Germinal center (tissue), 1 donor: Measurements from ENCODE around the gene EMILIN2.
A peak's percentile ranks its signal among the peaks of the same experiment; 100 is the strongest.
"Not testable (repeated sequence)": the region's sequence is repeated elsewhere in the genome, so short reads cannot be mapped to it uniquely, and the experiment has no call there.

ENCODE experiments used
- DNase-seq: peaks from one replicate; pipeline ENCODE4 v3.0.0; 2012; ENCODE audit warnings: mixed read lengths, low spot score

EMILIN2 gene

GRCh38 chr18:2846636-2847316 lies at the start of gene EMILIN2:
EMILIN2 (plus strand) TSS chr18:2847006; CDS start chr18:2847189, 183 bp downstream.
- peak; percentile 83 for DNase-seq

GRCh38 chr18:2797951-2798350 lies 48.9 kb upstream of the EMILIN2 start:
- DNase-seq = no peak

GRCh38 chr18:2799369-2799768 lies 47.4 kb upstream of the EMILIN2 start:
- DNase-seq = no peak

GRCh38 chr18:2805970-2806943 lies 40.5 kb upstream of the EMILIN2 start:
- no peak for DNase-seq

GRCh38 chr18:2808640-2809039 lies 38.2 kb upstream of the EMILIN2 start:
- DNase-seq = not testable (repeated sequence)

- not testable (repeated sequence) for DNase-seq
Measured at GRCh38 chr18:2809666-2810183, 37.1 kb upstream of the EMILIN2 start.

- DNase-seq = no peak
Measured at GRCh38 chr18:2811416-2811815, 35.4 kb upstream of the EMILIN2 start.

- no peak for DNase-seq
Measured at GRCh38 chr18:2814928-2815327, 31.9 kb upstream of the EMILIN2 start.

- no peak for DNase-seq
Measured at GRCh38 chr18:2818281-2818680, 28.5 kb upstream of the EMILIN2 start.

- DNase-seq = no peak
Measured at GRCh38 chr18:2821695-2822094, 25.1 kb upstream of the EMILIN2 start.

GRCh38 chr18:2822213-2822921 lies 24.4 kb upstream of the EMILIN2 start:
- no peak for DNase-seq

GRCh38 chr18:2823202-2823601 lies 23.6 kb upstream of the EMILIN2 start:
- no peak for DNase-seq

GRCh38 chr18:2823966-2824365 lies 22.8 kb upstream of the EMILIN2 start:
- no peak for DNase-seq

GRCh38 chr18:2824865-2825264 lies 21.9 kb upstream of the EMILIN2 start:
- no peak for DNase-seq

- DNase-seq = no peak
Measured at GRCh38 chr18:2825613-2826175, 21.1 kb upstream of the EMILIN2 start.

- no peak for DNase-seq
Measured at GRCh38 chr18:2826581-2826980, 20.2 kb upstream of the EMILIN2 start.

GRCh38 chr18:2827061-2827460 lies 19.7 kb upstream of the EMILIN2 start:
- no peak for DNase-seq

- DNase-seq = not testable (repeated sequence)
Measured at GRCh38 chr18:2836118-2836517, 10.7 kb upstream of the EMILIN2 start.

- DNase-seq = not testable (repeated sequence)
Measured at GRCh38 chr18:2837290-2837689, 9.5 kb upstream of the EMILIN2 start.

- DNase-seq = no peak
Measured at GRCh38 chr18:2839202-2839601, 7.6 kb upstream of the EMILIN2 start.

GRCh38 chr18:2840521-2840920 lies 6.3 kb upstream of the EMILIN2 start:
- no peak for DNase-seq

- no peak for DNase-seq
Measured at GRCh38 chr18:2843146-2843545, 3.7 kb upstream of the EMILIN2 start.
